ENCODE data around the gene CDH4.

CDH4 gene

GRCh38 chr20:61719691-61720347, 467.8 kb downstream of the CDH4 start:
- no peak for DNase-seq (ENCODE audit: low read depth)

- no peak for DNase-seq (ENCODE audit: low read depth)
Observed at GRCh38 chr20:61720348-61720696, 468.3 kb downstream of the CDH4 start.

- DNase-seq (ENCODE audit: low read depth): no peak
Observed at GRCh38 chr20:61722146-61722678, 470.2 kb downstream of the CDH4 start.

GRCh38 chr20:61723529-61724257, 471.6 kb downstream of the CDH4 start:
- DNase-seq (ENCODE audit: low read depth): no peak

GRCh38 chr20:61724376-61724775, 472.3 kb downstream of the CDH4 start:
- DNase-seq (ENCODE audit: low read depth): no peak

- DNase-seq (ENCODE audit: low read depth): no peak
Observed at GRCh38 chr20:61725145-61725544, 473.1 kb downstream of the CDH4 start.

- no peak for DNase-seq (ENCODE audit: low read depth)
Observed at GRCh38 chr20:61725966-61726365, 473.9 kb downstream of the CDH4 start.

GRCh38 chr20:61726979-61727378, 474.9 kb downstream of the CDH4 start:
- no peak for DNase-seq (ENCODE audit: low read depth)

GRCh38 chr20:61727761-61728160, 475.7 kb downstream of the CDH4 start:
- no peak for DNase-seq (ENCODE audit: low read depth)

- no peak for DNase-seq (ENCODE audit: low read depth)
Observed at GRCh38 chr20:61728326-61728725, 476.3 kb downstream of the CDH4 start.

- no peak for DNase-seq (ENCODE audit: low read depth)
Observed at GRCh38 chr20:61728786-61729770, 477.0 kb downstream of the CDH4 start.

GRCh38 chr20:61730631-61731362, 478.7 kb downstream of the CDH4 start:
- DNase-seq (ENCODE audit: low read depth): no peak

- no peak for DNase-seq (ENCODE audit: low read depth)
Observed at GRCh38 chr20:61731363-61732181, 479.5 kb downstream of the CDH4 start.

- DNase-seq (ENCODE audit: low read depth): no peak
Observed at GRCh38 chr20:61732511-61733210, 480.6 kb downstream of the CDH4 start.

GRCh38 chr20:61733216-61733615, 481.2 kb downstream of the CDH4 start:
- DNase-seq (ENCODE audit: low read depth): no peak

- no peak for DNase-seq (ENCODE audit: low read depth)
Observed at GRCh38 chr20:61733891-61734732, 482.1 kb downstream of the CDH4 start.

- no peak for DNase-seq (ENCODE audit: low read depth)
Observed at GRCh38 chr20:61734733-61735502, 482.9 kb downstream of the CDH4 start.

- DNase-seq (ENCODE audit: low read depth): no peak
Observed at GRCh38 chr20:61735503-61735785, 483.4 kb downstream of the CDH4 start.

All from fibroblast of the conjunctiva (primary cell).